ENCODE results near the gene DCDC2.
"Not testable (repeated sequence)": the region's sequence is repeated elsewhere in the genome, so short reads cannot be mapped to it uniquely, and the experiment has no call there.

Gene DCDC2

GRCh38 chr6:24387818-24388217, 30.0 kb upstream of the DCDC2 start:
- TF ChIP-seq CTCF (IDR thresholded peaks at IDR 0.05; ENCODE audit: extremely low read depth, insufficient read depth, missing control alignments) = no peak
- in situ Hi-C loops (cut with MboI; ENCODE audit: low pct_unique_long_range_greater_than_20kb, low sequenced_read_pairs, unreplicated experiment) = no loop called here

GRCh38 chr6:24385536-24386269, 27.8 kb upstream of the DCDC2 start:
- in situ Hi-C loops (cut with MboI; ENCODE audit: low pct_unique_long_range_greater_than_20kb, low sequenced_read_pairs, unreplicated experiment) = no loop called here

More at GRCh38 chr6:24387818-24388217, 30.0 kb upstream of the DCDC2 start:
- no peak for DNase-seq (ENCODE audit: low spot score)

GRCh38 chr6:24384369-24385130, 26.7 kb upstream of the DCDC2 start:
- DNase-seq (ENCODE audit: low spot score); in situ Hi-C loops (cut with MboI; ENCODE audit: low pct_unique_long_range_greater_than_20kb, low sequenced_read_pairs, unreplicated experiment): not testable (repeated sequence)

More at GRCh38 chr6:24385536-24386269, 27.8 kb upstream of the DCDC2 start:
- no peak for TF ChIP-seq CTCF (IDR thresholded peaks at IDR 0.05; ENCODE audit: extremely low read depth, insufficient read depth, missing control alignments)
- no peak for DNase-seq (ENCODE audit: low spot score)

- in situ Hi-C loops (cut with MboI; ENCODE audit: low pct_unique_long_range_greater_than_20kb, low sequenced_read_pairs, unreplicated experiment); DNase-seq (ENCODE audit: low spot score): not testable (repeated sequence)
Observed at GRCh38 chr6:24382891-24383494, 25.1 kb upstream of the DCDC2 start.

- DNase-seq (ENCODE audit: low spot score) = no peak
- TF ChIP-seq CTCF (IDR thresholded peaks at IDR 0.05; ENCODE audit: extremely low read depth, insufficient read depth, missing control alignments) = no peak
- in situ Hi-C loops (cut with MboI; ENCODE audit: low pct_unique_long_range_greater_than_20kb, low sequenced_read_pairs, unreplicated experiment) = no loop called here
Observed at GRCh38 chr6:24382220-24382540, 24.3 kb upstream of the DCDC2 start.

- in situ Hi-C loops (cut with MboI; ENCODE audit: low pct_unique_long_range_greater_than_20kb, low sequenced_read_pairs, unreplicated experiment) = no loop called here
- TF ChIP-seq CTCF (IDR thresholded peaks at IDR 0.05; ENCODE audit: extremely low read depth, insufficient read depth, missing control alignments) = no peak
- DNase-seq (ENCODE audit: low spot score) = no peak
Observed at GRCh38 chr6:24381476-24382219, 23.8 kb upstream of the DCDC2 start.

GRCh38 chr6:24378473-24379097, 20.7 kb upstream of the DCDC2 start:
- no peak for TF ChIP-seq CTCF (IDR thresholded peaks at IDR 0.05; ENCODE audit: extremely low read depth, insufficient read depth, missing control alignments)
- in situ Hi-C loops (cut with MboI; ENCODE audit: low pct_unique_long_range_greater_than_20kb, low sequenced_read_pairs, unreplicated experiment) = no loop called here
- no peak for DNase-seq (ENCODE audit: low spot score)

Data from GM13977 (cell line).